HEK293T (cell line): Measurements from ENCODE around the gene ELF1.
"Not testable (repeated sequence)": the region's sequence is repeated elsewhere in the genome, so short reads cannot be mapped to it uniquely, and the experiment has no call there.

ENCODE experiments used
- CTCF ChIA-PET: fragments of 350-600 bp; formaldehyde crosslinking; extraction: SDS; loops from one replicate; lab custom pipeline; 2021; ENCODE audit warnings: antibody characterized with exemption, inconsistent platforms; lab: Yijun Ruan, JAX
- POLR2A ChIA-PET: fragments of 350-600 bp; formaldehyde crosslinking; extraction: SDS; loops from one replicate; lab custom pipeline; 2020; ENCODE audit warnings: antibody characterized with exemption, inconsistent platforms; lab: Yijun Ruan, JAX
- DNase-seq: peaks from one replicate; pipeline ENCODE4 v3.0.0; 2012; ENCODE audit warnings: mixed read lengths; ENCODE audit errors: extremely low spot score
- ARNT ChIP-seq: fragments of 450-650 bp; IDR thresholded peaks from 2 replicates; pipeline ENCODE4 v1.6.1; 2017; ENCODE audit warnings: mild to moderate bottlenecking
- CTBP1 ChIP-seq: fragments of 450-650 bp; IDR thresholded peaks from 2 replicates; pipeline ENCODE4 v1.6.1; 2016; ENCODE audit warnings: borderline replicate concordance
- ELF4 ChIP-seq: fragments of 450-650 bp; IDR thresholded peaks from 2 replicates; pipeline ENCODE4 v1.6.1; 2017; ENCODE audit warnings: antibody characterized with exemption
- FOXA1 ChIP-seq: fragments of 450-650 bp; IDR thresholded peaks from 2 replicates; pipeline ENCODE4 v1.6.1; 2016; ENCODE audit warnings: mild to moderate bottlenecking
- FOXK2 ChIP-seq: fragments of 450-650 bp; IDR thresholded peaks from 2 replicates; pipeline ENCODE4 v1.6.1; 2016; ENCODE audit warnings: mild to moderate bottlenecking
- FOXM1 ChIP-seq: fragments of 450-650 bp; IDR thresholded peaks from 2 replicates; pipeline ENCODE4 v1.6.1; 2017; ENCODE audit warnings: mild to moderate bottlenecking, borderline replicate concordance
- HDGF ChIP-seq: fragments of 450-650 bp; IDR thresholded peaks from 2 replicates; pipeline ENCODE4 v1.6.1; 2017; ENCODE audit warnings: antibody characterized with exemption, borderline replicate concordance
- L3MBTL2 ChIP-seq: fragments of 450-650 bp; conservative IDR thresholded peaks from 2 replicates; pipeline ENCODE4 v1.6.1; 2016; ENCODE audit warnings: mild to moderate bottlenecking
- LEF1 ChIP-seq: fragments of 450-650 bp; IDR thresholded peaks from 2 replicates; pipeline ENCODE4 v1.6.1; 2017; ENCODE audit warnings: mild to moderate bottlenecking, borderline replicate concordance
- SP1 ChIP-seq: fragments of 450-650 bp; IDR thresholded peaks from 2 replicates; pipeline ENCODE4 v1.6.1; 2017
- SUZ12 ChIP-seq: fragments of 450-650 bp; IDR thresholded peaks from 2 replicates; pipeline ENCODE4 v1.6.1; 2016; ENCODE audit warnings: mild to moderate bottlenecking
- TARDBP ChIP-seq: fragments of 450-650 bp; IDR thresholded peaks from 2 replicates; pipeline ENCODE4 v1.6.1; 2016
- ZNF384 ChIP-seq: fragments of 450-650 bp; IDR thresholded peaks from 2 replicates; pipeline ENCODE4 v1.6.1; 2016
- TF ChIP-seq, protein P1 (sequence below): fragments of 450-650 bp; IDR thresholded peaks from 2 replicates; pipeline ENCODE4 v1.6.1; 2016

ELF1 gene

DNA sequence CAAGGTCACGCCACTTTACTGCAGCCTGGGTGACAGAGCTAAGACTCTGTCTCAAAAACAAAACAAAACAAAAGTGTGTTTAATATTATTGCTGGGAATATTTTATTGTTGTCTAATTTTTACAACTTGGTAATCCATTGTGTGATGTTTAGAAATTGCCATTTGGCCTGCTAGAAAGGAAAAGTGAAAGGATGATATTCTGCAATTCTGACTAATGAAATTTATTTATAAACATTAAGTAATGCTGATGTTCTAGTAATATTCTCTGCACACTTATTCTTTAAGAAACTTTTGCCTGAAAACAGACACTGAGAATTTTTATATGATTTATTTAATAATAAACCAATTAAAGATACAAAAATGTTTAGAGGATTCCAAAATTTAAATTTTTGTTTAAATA, 87.4 kb downstream of the ELF1 start:
- no peak for TF ChIP-seq FOXK2
- TF ChIP-seq SP1, result no peak
- ChIA-PET CTCF (no interaction called here), POLR2A (no interaction called here)
- no peak for DNase-seq

DNA sequence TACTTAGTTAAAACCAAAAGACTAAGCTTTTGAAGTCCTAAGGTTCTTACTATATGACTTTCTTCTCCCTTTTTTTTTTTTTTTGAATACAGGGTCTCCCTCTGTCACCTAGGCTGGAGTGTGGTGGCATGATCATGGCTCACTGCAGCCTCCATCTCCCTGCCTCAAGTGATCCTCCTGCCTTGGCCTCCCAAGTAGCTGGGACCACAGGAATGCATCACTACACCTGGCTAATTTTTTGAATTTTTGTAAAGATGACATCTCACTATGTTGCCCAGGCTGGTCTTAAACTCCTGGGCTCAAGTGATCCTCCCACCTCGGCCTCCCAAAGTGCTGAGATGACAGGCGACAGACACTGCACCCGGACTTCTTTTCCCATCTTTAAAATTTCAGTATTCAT, 89.2 kb downstream of the ELF1 start:
- POLR2A ChIA-PET, DNase-seq, CTCF ChIA-PET: not testable (repeated sequence)

DNA sequence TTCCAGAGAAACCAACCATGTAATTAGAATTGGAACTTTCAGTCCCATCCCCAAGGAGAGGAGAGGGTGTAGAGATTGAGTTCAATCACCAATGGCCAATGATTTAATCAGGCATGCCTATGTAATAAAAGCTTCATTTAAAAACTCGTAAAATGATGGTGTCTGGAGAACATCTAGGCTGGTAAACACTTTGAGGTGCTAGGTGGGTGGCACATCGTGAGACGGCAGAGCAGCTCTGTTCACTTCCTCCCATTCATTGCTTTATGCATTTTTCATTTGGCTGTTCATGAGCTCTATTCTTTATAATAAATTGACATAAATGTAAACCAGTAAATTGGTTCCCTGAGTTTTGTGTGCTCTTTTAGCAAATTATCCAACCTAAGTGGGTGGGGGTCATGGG, 90.1 kb downstream of the ELF1 start:
- no peak for DNase-seq
- POLR2A ChIA-PET, result no interaction called here
- no peak for TF ChIP-seq FOXM1
- TF ChIP-seq, protein P1, sequence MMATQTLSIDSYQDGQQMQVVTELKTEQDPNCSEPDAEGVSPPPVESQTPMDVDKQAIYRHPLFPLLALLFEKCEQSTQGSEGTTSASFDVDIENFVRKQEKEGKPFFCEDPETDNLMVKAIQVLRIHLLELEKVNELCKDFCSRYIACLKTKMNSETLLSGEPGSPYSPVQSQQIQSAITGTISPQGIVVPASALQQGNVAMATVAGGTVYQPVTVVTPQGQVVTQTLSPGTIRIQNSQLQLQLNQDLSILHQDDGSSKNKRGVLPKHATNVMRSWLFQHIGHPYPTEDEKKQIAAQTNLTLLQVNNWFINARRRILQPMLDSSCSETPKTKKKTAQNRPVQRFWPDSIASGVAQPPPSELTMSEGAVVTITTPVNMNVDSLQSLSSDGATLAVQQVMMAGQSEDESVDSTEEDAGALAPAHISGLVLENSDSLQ, result no peak
- TF ChIP-seq FOXA1, result no peak
- TF ChIP-seq HDGF, result no peak
- no peak for TF ChIP-seq SP1
- no peak for TF ChIP-seq ELF4
- no peak for TF ChIP-seq TARDBP
- TF ChIP-seq L3MBTL2, result no peak
- no peak for TF ChIP-seq CTBP1
- CTCF ChIA-PET, result interaction anchor here (1.3 kb wide), 1 partner anchor 10 kb away, joined by 3 read pairs; no protein-coding TSS in a partner anchor

DNA sequence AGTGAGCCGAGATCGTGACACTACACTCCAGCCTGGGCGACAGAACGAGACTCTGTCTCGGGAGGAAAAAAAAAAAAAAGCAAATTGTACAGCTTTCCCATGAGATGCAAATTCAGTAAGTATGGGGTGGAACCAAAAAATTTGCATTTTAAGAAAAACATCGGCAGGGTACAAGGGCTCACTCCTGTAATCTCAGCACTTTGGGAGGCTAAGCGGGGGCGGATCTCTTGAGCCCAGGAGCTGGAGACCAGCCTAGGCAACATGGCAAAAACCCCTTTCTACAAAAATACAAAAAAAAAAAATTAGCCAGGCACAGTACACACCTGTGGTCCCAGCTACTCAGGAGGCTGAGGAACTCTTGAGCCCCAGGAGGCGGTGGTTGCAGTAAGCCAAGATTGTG, 91.2 kb downstream of the ELF1 start:
- ChIA-PET CTCF (interaction anchor here (1.3 kb wide), 1 partner anchor 11 kb away, joined by 3 read pairs; no protein-coding TSS in a partner anchor), POLR2A (no interaction called here)
- TF ChIP-seq FOXK2, result no peak
- no peak for DNase-seq

DNA sequence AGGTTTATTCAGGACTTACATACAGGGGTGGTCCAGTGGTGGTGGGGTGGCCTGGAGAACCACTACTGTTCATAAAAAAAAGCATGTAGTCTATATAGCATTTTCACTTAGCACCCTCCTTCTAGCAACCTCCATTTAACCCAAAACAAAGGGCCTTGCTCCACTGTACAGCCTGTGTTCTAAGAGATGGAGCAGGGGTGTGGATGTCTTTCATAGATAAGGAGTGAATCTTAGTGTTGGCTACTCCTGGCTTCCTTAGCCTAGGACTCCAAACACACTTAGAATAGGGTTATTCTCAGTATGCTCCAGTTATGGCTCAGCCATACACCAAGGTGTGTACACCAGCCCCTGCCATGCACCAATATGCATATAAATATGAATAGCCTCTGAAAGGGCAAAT, 95.2 kb downstream of the ELF1 start:
- POLR2A ChIA-PET, result no interaction called here
- CTCF ChIA-PET, result no interaction called here
- no peak for DNase-seq
- TF ChIP-seq TARDBP, result no peak
- TF ChIP-seq HDGF, result no peak
- TF ChIP-seq, protein P1, result no peak
- TF ChIP-seq ARNT, result no peak
- no peak for TF ChIP-seq FOXA1
- no peak for TF ChIP-seq ZNF384

DNA sequence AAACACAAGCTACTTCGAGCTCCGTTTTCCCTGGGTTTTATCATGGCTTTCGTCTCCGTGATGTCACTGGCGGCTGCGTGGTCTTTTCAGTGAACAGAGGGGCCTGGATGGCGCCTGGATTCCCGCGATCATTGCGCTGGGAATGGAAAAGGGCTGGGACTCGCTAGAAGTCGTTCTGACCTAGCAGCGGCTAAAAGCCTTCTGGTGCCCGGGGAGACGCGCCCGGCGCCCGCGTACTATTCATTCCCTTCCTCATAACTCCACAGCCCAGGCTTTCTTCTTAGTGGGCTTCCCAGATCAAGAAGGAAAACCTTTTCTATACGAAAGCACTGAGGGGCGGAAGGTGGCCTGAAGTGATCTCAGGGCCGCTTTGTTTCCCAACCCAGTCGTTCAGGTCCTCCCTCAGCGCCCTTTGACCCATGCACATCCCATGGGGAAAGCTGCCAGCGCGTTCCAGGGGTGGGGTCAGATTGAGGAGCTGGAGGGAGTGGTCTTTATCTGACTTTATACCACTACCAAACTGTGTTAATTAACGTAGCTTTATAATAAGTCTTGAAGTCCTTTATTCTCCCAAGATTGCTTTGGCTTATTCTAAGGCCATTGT, 96.6 kb downstream of the ELF1 start:
- ChIA-PET CTCF (no interaction called here), POLR2A (no interaction called here)
- TF ChIP-seq LEF1 (no peak), L3MBTL2 (no peak), HDGF (no peak), FOXA1 (no peak), SUZ12 (no peak), FOXM1 (no peak)
- peak; percentile 8 for DNase-seq

DNA sequence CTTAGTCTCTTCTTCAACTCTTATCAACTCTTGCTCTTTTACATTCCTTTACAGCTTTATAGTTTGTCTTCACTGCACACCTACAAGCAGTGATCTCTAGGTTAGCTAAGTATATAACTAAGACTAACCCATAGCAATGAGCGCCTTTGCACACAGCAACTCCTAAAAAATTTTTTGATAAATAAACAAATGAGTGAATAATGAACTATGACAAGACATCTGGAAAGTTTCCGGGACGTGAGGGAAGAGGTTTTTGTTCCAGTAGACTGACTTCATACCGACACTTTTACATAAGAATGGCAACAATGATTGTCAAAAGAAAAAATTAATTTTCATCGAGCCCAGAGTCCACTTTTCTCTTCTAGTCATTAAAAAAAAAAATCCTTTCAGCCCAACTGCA, 98.3 kb downstream of the ELF1 start:
- ChIA-PET CTCF (no interaction called here), POLR2A (interaction anchor here (0.6 to 2.1 kb wide), 11 partner anchors 11 to 146 kb away, joined by 3 to 8 read pairs (median 4); partner anchors contain the start of genes SLC25A15 and WBP4)

DNA sequence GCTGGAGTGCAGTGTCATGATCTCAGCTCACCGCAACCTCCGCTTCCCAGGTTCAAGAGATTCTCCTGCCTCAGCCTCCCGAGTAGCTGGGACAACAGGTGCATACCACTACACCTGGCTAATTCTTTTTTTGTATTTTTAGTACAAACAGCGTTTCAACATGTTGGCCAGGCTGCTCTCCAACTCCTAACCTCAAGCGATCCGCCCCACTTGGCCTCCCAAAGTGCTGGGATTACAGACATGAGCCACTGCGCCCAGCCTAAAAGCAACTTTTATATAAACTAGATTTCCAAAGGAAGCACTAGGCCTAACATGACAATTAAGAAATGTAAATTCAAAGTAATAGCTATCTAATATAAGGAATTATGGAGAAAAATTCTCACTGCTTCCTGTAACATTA, 99.2 kb downstream of the ELF1 start:
- POLR2A ChIA-PET, result interaction anchor here (2.1 kb wide), 1 partner anchor 131 kb away, joined by 8 read pairs; the partner anchor contains the start of gene SLC25A15
- CTCF ChIA-PET, DNase-seq: not testable (repeated sequence)

More for the DNA sequence above, 98.3 kb downstream of the ELF1 start:
- DNase-seq, result no peak
- TF ChIP-seq SP1 (no peak), ZNF384 (no peak), FOXM1 (no peak), L3MBTL2 (no peak), SUZ12 (no peak)
- TF ChIP-seq, protein P1, result no peak
